HCT116 (cell line): Measurements from ENCODE around the gene TLE3. TPM values are rescaled to one million over a fixed set of nuclear protein-coding genes. Genes with fewer than 3 reads are reported as not detected.

Experiments used
- ATAC-seq: fragments of 200-7000 bp; cut with Tn5 transposase; 2 replicates; pipeline ENCODE4 v1.9.1; 2020; ENCODE audit warnings: mild to moderate bottlenecking, moderate library complexity
- BruUV-seq: library from RNA; stranded (reverse); fragments of 400-500 nt; replicated peaks from 2 replicates; lab custom pipeline; 2021; lab: Mats Ljungman, UMichigan
- CTCF ChIA-PET: fragments of 300-600 bp; sonication (Branson Sonifier 250); formaldehyde crosslinking; loops from one replicate; lab custom pipeline; 2021; ENCODE audit warnings: antibody characterized with exemption; lab: Charles Lee
- POLR2A ChIA-PET: fragments of 300-600, 350-600 bp; sonication (Branson Sonifier 250); formaldehyde crosslinking; loops from one replicate; lab custom pipeline; 2021; ENCODE audit warnings: antibody characterized with exemption; lab: Charles Lee
- RAD21 ChIA-PET, 2 experiments: fragments of 300-600 bp; sonication (Branson Sonifier 250); formaldehyde crosslinking; loops; one replicate each; lab custom pipeline; 2023; ENCODE audit warnings: low total read pairs in 2 of 2; ENCODE audit not compliant: uncharacterized antibody in 2 of 2, unreplicated experiment in 2 of 2, low non-redundant PET in 1 of 2; lab: Charles Lee
- DNase-seq: peaks from one replicate; pipeline ENCODE4 v3.0.0-alpha.2; 2010; ENCODE audit warnings: low read depth, low spot score
- H2AFZ ChIP-seq: fragments of 200-600 bp; shearing (Covaris generic), sonication (generic); 2 replicates; pipeline ENCODE4 v1.6.1; 2017; ENCODE audit warnings: low read depth, mixed run types, mixed read lengths, antibody characterized with exemption, low read length; ENCODE audit not compliant: poor library complexity, severe bottlenecking
- H3K27ac ChIP-seq: 2 replicates; pipeline ENCODE4 v1.5.1; 2012; ENCODE audit warnings: low read depth, low read length
- H3K27me3 ChIP-seq: fragments of 200-600 bp; sonication (generic); 2 replicates; pipeline ENCODE4 v1.6.1; 2016; ENCODE audit warnings: mixed run types, low read length, mixed read lengths; ENCODE audit not compliant: insufficient read depth
- H3K36me3 ChIP-seq, 2 experiments: fragments of 200-500 bp in 1 of 2; fragments of 200-600 bp in 1 of 2; sonication (Bioruptor generic) in 1 of 2; sonication (generic) in 1 of 2; 2 replicates each; pipeline versions ENCODE4 v1.5.1 to v1.6.1; 2014 to 2016; ENCODE audit warnings: low read length in 2 of 2, inconsistent platforms in 1 of 2, mixed read lengths in 1 of 2, mixed run types in 1 of 2; ENCODE audit not compliant: insufficient read depth in 2 of 2, control insufficient read depth in 1 of 2
- H3K4me1 ChIP-seq, 2 experiments: fragments of 200-600 bp in 1 of 2; sonication (generic) in 1 of 2; 2 replicates each; pipeline versions ENCODE4 v1.5.1 to v1.6.1; 2012 to 2017; ENCODE audit warnings: low read length in 2 of 2, inconsistent platforms in 1 of 2, mild to moderate bottlenecking in 1 of 2, mixed read lengths in 1 of 2, mixed run types in 1 of 2, moderate library complexity in 1 of 2; ENCODE audit not compliant: insufficient read depth in 2 of 2, control insufficient read depth in 1 of 2
- H3K4me2 ChIP-seq: fragments of 200-600 bp; sonication (generic); 2 replicates; pipeline ENCODE4 v1.6.1; 2017; ENCODE audit warnings: mixed run types, low read length, mixed read lengths
- H3K4me3 ChIP-seq, 2 experiments: fragments of 200-600 bp in 1 of 2; sonication (generic) in 1 of 2; replicated peaks in 1 of 2; 2 replicates each; pipeline ENCODE4 v1.5.1; 2011 to 2016; ENCODE audit warnings: low read length in 2 of 2, control low read depth in 1 of 2, low read depth in 1 of 2, mild to moderate bottlenecking in 1 of 2, mixed read lengths in 1 of 2, mixed run types in 1 of 2
- H3K79me2 ChIP-seq: fragments of 200-600 bp; sonication (generic); 2 replicates; pipeline ENCODE4 v1.6.1; 2017; ENCODE audit warnings: mild to moderate bottlenecking, mixed run types, low read length, moderate library complexity, mixed read lengths; ENCODE audit not compliant: insufficient read depth
- H3K9ac ChIP-seq: fragments of 200-600 bp; sonication (generic); 2 replicates; pipeline ENCODE4 v1.6.1; 2016; ENCODE audit warnings: low read length, mixed read lengths
- H3K9me2 ChIP-seq: fragments of 200-600 bp; sonication (generic), shearing (Covaris generic); 2 replicates; pipeline ENCODE4 v1.6.1; 2017; ENCODE audit warnings: mixed run types, mild to moderate bottlenecking, moderate library complexity; ENCODE audit not compliant: insufficient read depth
- H3K9me3 ChIP-seq, 2 experiments: fragments of 200-500 bp in 1 of 2; fragments of 200-600 bp in 1 of 2; sonication (Bioruptor generic) in 1 of 2; sonication (generic) in 1 of 2; 2 replicates each; pipeline ENCODE4 v1.6.1; 2014 to 2017; ENCODE audit warnings: low read length in 2 of 2, mixed read lengths in 2 of 2, inconsistent platforms in 1 of 2, low read depth in 1 of 2, mild to moderate bottlenecking in 1 of 2, mixed run types in 1 of 2, moderate library complexity in 1 of 2; ENCODE audit not compliant: control insufficient read depth in 1 of 2, insufficient read depth in 1 of 2
- H4K20me1 ChIP-seq: fragments of 200-600 bp; sonication (generic), shearing (Covaris generic); 2 replicates; pipeline ENCODE4 v1.6.1; 2017; ENCODE audit warnings: mixed run types, mild to moderate bottlenecking, moderate library complexity; ENCODE audit not compliant: insufficient read depth
- CBX3 ChIP-seq: IDR thresholded peaks from 2 replicates; pipeline ENCODE4 v1.6.1; 2012; ENCODE audit warnings: low read depth
- CEBPB ChIP-seq: IDR thresholded peaks from 2 replicates; pipeline ENCODE4 v1.6.1; 2012; ENCODE audit warnings: low read depth
- EGR1 ChIP-seq: IDR thresholded peaks from 2 replicates; pipeline ENCODE4 v1.6.1; 2012; ENCODE audit warnings: low read depth
- ELF1 ChIP-seq: IDR thresholded peaks from 2 replicates; pipeline ENCODE4 v1.6.1; 2012; ENCODE audit warnings: low read depth, borderline replicate concordance
- EZH2 ChIP-seq: fragments of 200-600 bp; sonication (generic); IDR thresholded peaks from 2 replicates; pipeline ENCODE4 v1.6.1; 2017; ENCODE audit warnings: antibody characterized with exemption, mixed run types
- FOSL1 ChIP-seq: IDR thresholded peaks from 2 replicates; pipeline ENCODE4 v1.6.1; 2012; ENCODE audit warnings: low read depth
- JUND ChIP-seq: IDR thresholded peaks from 2 replicates; pipeline ENCODE4 v1.6.1; 2012
- MAX ChIP-seq: IDR thresholded peaks from 2 replicates; pipeline ENCODE4 v1.6.1; 2012
- POLR2A ChIP-seq: IDR thresholded peaks from 2 replicates; pipeline ENCODE4 v1.7.0; 2011; ENCODE audit warnings: borderline replicate concordance; ENCODE audit not compliant: insufficient read depth, insufficient read length; ENCODE audit errors: extremely low read depth
- POLR2AphosphoS5 ChIP-seq: IDR thresholded peaks from 2 replicates; pipeline ENCODE4 v1.6.1; 2011; ENCODE audit warnings: mild to moderate bottlenecking, low read depth, low read length, moderate library complexity
- RAD21 ChIP-seq: IDR thresholded peaks from 2 replicates; pipeline ENCODE4 v1.6.1; 2012; ENCODE audit warnings: low read depth, mild to moderate bottlenecking
- REST ChIP-seq: IDR thresholded peaks from 2 replicates; pipeline ENCODE4 v1.6.1; 2012; ENCODE audit warnings: low read depth
- SIN3A ChIP-seq: IDR thresholded peaks from 2 replicates; pipeline ENCODE4 v1.6.1; 2012; ENCODE audit warnings: low read depth
- SRF ChIP-seq: IDR thresholded peaks from 2 replicates; pipeline ENCODE4 v1.6.1; 2012; ENCODE audit warnings: low read depth
- TCF7L2 ChIP-seq: IDR thresholded peaks from 2 replicates; pipeline ENCODE4 v1.7.0; 2011; ENCODE audit warnings: borderline replicate concordance, inconsistent platforms; ENCODE audit not compliant: insufficient read depth, insufficient read length; ENCODE audit errors: extremely low read depth
- YY1 ChIP-seq: IDR thresholded peaks from 2 replicates; pipeline ENCODE4 v1.6.1; 2011; ENCODE audit warnings: low read length, low read depth, moderate library complexity, mild to moderate bottlenecking; ENCODE audit not compliant: insufficient replicate concordance; ENCODE audit errors: extremely low read depth
- ZFX ChIP-seq: fragments of 450-650 bp; IDR thresholded peaks from 2 replicates; pipeline ENCODE4 v1.6.1; 2017
- ZNF274 ChIP-seq: fragments of 200-500 bp; sonication (Bioruptor generic); IDR thresholded peaks from 2 replicates; pipeline ENCODE4 v1.6.1; 2014; ENCODE audit warnings: mild to moderate bottlenecking, low read depth, low read length, inconsistent platforms
- intact Hi-C: fragments of 100-400 bp; cut with micrococcal nuclease; formaldehyde crosslinking; loops from 2 replicates; pipeline ENCODE4 v1.10.0; 2022
- total RNA-seq: library from RNA; stranded (reverse); gene quantifications from one replicate; pipeline ENCODE4 v1.2.1, GENCODE V29; 2021; ENCODE audit not compliant: unreplicated experiment
- TF ChIP-seq, protein P1 (sequence below): IDR thresholded peaks from 2 replicates; pipeline ENCODE4 v1.6.1; 2011; ENCODE audit warnings: mild to moderate bottlenecking, low read length, moderate library complexity; ENCODE audit not compliant: insufficient replicate concordance; ENCODE audit errors: extremely low read depth
- TF ChIP-seq, protein P2 (sequence below), 3 experiments: fragments of 200-600 bp in 1 of 3; sonication (generic) in 1 of 3; IDR thresholded peaks in 2 of 3; conservative IDR thresholded peaks in 1 of 3; 2 replicates each; pipeline ENCODE4 v1.5.1; 2012 to 2017; ENCODE audit warnings: low read depth in 2 of 3, low read length in 2 of 3, antibody characterized with exemption in 1 of 3, borderline replicate concordance in 1 of 3, control low read depth in 1 of 3, mild to moderate bottlenecking in 1 of 3, mixed read lengths in 1 of 3, mixed run types in 1 of 3, moderate library complexity in 1 of 3; ENCODE audit not compliant: insufficient read depth in 1 of 3

Gene TLE3
- total RNA-seq, 1 experiment from 2014 or later = 53.9 TPM

GRCh38 chr15:70047386-70048197 lies 50.1 kb downstream of the TLE3 start:
- no peaks in the 10 kb centered on the region for H3K4me1 ChIP-seq
- H3K4me3 ChIP-seq = no peak overlapping the region
- no peak for ATAC-seq
- H3K4me2 ChIP-seq = no peak overlapping the region
- TF ChIP-seq CEBPB (no peak), MAX (no peak), POLR2AphosphoS5 (no peak), FOSL1 (no peak), EZH2 (no peak), JUND (no peak), ZFX (no peak), ELF1 (no peak), SIN3A (no peak), REST (no peak), RAD21 (no peak), TCF7L2 (no peak), ZNF274 (no peak), CBX3 (no peak), YY1 (no peak), EGR1 (no peak), SRF (no peak), POLR2A (no peak)
- TF ChIP-seq, protein P1, sequence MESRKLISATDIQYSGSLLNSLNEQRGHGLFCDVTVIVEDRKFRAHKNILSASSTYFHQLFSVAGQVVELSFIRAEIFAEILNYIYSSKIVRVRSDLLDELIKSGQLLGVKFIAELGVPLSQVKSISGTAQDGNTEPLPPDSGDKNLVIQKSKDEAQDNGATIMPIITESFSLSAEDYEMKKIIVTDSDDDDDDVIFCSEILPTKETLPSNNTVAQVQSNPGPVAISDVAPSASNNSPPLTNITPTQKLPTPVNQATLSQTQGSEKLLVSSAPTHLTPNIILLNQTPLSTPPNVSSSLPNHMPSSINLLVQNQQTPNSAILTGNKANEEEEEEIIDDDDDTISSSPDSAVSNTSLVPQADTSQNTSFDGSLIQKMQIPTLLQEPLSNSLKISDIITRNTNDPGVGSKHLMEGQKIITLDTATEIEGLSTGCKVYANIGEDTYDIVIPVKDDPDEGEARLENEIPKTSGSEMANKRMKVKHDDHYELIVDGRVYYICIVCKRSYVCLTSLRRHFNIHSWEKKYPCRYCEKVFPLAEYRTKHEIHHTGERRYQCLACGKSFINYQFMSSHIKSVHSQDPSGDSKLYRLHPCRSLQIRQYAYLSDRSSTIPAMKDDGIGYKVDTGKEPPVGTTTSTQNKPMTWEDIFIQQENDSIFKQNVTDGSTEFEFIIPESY = no peak
- TF ChIP-seq, protein P2, sequence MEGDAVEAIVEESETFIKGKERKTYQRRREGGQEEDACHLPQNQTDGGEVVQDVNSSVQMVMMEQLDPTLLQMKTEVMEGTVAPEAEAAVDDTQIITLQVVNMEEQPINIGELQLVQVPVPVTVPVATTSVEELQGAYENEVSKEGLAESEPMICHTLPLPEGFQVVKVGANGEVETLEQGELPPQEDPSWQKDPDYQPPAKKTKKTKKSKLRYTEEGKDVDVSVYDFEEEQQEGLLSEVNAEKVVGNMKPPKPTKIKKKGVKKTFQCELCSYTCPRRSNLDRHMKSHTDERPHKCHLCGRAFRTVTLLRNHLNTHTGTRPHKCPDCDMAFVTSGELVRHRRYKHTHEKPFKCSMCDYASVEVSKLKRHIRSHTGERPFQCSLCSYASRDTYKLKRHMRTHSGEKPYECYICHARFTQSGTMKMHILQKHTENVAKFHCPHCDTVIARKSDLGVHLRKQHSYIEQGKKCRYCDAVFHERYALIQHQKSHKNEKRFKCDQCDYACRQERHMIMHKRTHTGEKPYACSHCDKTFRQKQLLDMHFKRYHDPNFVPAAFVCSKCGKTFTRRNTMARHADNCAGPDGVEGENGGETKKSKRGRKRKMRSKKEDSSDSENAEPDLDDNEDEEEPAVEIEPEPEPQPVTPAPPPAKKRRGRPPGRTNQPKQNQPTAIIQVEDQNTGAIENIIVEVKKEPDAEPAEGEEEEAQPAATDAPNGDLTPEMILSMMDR (IDR thresholded peaks at IDR 0.05 in 2 of 3, conservative IDR thresholded peaks at IDR 0.05 in 1 of 3; ENCODE audit: borderline replicate concordance in 1 of 3, insufficient read depth in 1 of 3, low read depth in 2 of 3, low read length in 2 of 3) = no peak
- ChIA-PET RAD21 (no interaction called here), CTCF (no interaction called here), POLR2A (no interaction called here)
- no peak overlapping the region for H2AFZ ChIP-seq
- BruUV-seq = no TSS peak
- no peak for DNase-seq
- H3K9me3 ChIP-seq = no peaks in the 10 kb centered on the region
- no peaks in the 10 kb centered on the region for H3K9me2 ChIP-seq
- H4K20me1 ChIP-seq = no peaks in the 10 kb centered on the region
- intact Hi-C loops = no loop called here
- H3K36me3 ChIP-seq = peaks cover 15 to 22% of the 10 kb centered on the region in 2 experiments; a peak in 3 of 4 replicates
- no peak overlapping the region for H3K27ac ChIP-seq
- no peak overlapping the region for H3K9ac ChIP-seq
- H3K27me3 ChIP-seq = no peaks in the 10 kb centered on the region
- no peaks in the 10 kb centered on the region for H3K79me2 ChIP-seq
